Endothelial cell of umbilical vein (primary cell): ENCODE measurements around the gene FANCC.

Source experiments
- POLR2A ChIP-seq: IDR thresholded peaks from 2 replicates; pipeline ENCODE4 v1.6.1; 2012; ENCODE audit warnings: low read depth, mild to moderate bottlenecking, control low read depth, low read length
- TF ChIP-seq, protein P1 (sequence below), 2 donors: IDR thresholded peaks; 1 replicate in 1 of 2; 2 replicates in 1 of 2; pipeline ENCODE4 v1.5.1; 2011; ENCODE audit warnings: low read length in 2 of 2, mild to moderate bottlenecking in 2 of 2, moderate library complexity in 2 of 2, control low read depth in 1 of 2, inconsistent platforms in 1 of 2, low read depth in 1 of 2; ENCODE audit not compliant: insufficient read depth in 1 of 2; ENCODE audit errors: extremely low read depth in 1 of 2

DNA sequence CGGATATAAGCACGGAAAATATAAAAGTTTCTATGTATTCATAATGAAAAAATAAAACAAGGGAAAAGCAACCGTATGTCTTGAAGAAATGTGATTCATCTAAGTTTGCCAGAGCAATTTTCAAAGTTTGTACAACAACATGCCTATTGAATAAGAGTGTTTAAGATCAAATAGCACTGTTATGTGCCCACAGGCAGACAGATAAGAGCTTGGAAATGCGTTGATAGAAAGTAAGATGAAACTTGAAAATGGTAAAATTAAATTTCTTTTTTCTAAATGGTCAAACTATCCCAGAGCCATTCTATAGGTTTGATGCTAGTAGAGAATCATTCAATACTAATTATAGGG, 189.4 kb downstream of the FANCC start:
- TF ChIP-seq POLR2A, result no peak
- TF ChIP-seq, protein P1, sequence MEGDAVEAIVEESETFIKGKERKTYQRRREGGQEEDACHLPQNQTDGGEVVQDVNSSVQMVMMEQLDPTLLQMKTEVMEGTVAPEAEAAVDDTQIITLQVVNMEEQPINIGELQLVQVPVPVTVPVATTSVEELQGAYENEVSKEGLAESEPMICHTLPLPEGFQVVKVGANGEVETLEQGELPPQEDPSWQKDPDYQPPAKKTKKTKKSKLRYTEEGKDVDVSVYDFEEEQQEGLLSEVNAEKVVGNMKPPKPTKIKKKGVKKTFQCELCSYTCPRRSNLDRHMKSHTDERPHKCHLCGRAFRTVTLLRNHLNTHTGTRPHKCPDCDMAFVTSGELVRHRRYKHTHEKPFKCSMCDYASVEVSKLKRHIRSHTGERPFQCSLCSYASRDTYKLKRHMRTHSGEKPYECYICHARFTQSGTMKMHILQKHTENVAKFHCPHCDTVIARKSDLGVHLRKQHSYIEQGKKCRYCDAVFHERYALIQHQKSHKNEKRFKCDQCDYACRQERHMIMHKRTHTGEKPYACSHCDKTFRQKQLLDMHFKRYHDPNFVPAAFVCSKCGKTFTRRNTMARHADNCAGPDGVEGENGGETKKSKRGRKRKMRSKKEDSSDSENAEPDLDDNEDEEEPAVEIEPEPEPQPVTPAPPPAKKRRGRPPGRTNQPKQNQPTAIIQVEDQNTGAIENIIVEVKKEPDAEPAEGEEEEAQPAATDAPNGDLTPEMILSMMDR (IDR thresholded peaks at IDR 0.05; ENCODE audit: extremely low read depth in 1 of 2, insufficient read depth in 1 of 2, low read depth in 1 of 2, low read length in 2 of 2), result no peak
